Fibroblast of lung (primary cell): ENCODE measurements around the gene PDE10A. TPM values are rescaled to one million over a fixed set of nuclear protein-coding genes. Genes with fewer than 3 reads are reported as not detected.

Experiments used
- DNase-seq, 2 donors: peaks; one replicate each; pipeline versions ENCODE4 v3.0.0 to v3.0.0-alpha.2; 2010; ENCODE audit warnings: low read depth in 2 of 2
- H2AFZ ChIP-seq: 2 replicates; pipeline ENCODE4 v1.5.1; 2012; ENCODE audit warnings: low read length, control low read depth, inconsistent platforms
- H3K27ac ChIP-seq: 2 replicates; pipeline ENCODE4 v1.5.1; 2011; ENCODE audit warnings: low read length, control low read depth; ENCODE audit not compliant: insufficient read depth
- H3K27me3 ChIP-seq: 2 replicates; pipeline ENCODE4 v1.5.1; 2011; ENCODE audit warnings: mild to moderate bottlenecking, low read length; ENCODE audit not compliant: control insufficient read depth, insufficient read depth
- H3K36me3 ChIP-seq: 2 replicates; pipeline ENCODE4 v1.5.1; 2011; ENCODE audit warnings: low read length; ENCODE audit not compliant: control insufficient read depth, insufficient read depth
- H3K4me1 ChIP-seq: 2 replicates; pipeline ENCODE4 v1.5.1; 2011; ENCODE audit warnings: low read length; ENCODE audit not compliant: control insufficient read depth, insufficient read depth; ENCODE audit errors: extremely low read depth
- H3K4me2 ChIP-seq: 2 replicates; pipeline ENCODE4 v1.5.1; 2011; ENCODE audit warnings: low read length, control low read depth; ENCODE audit not compliant: insufficient read depth; ENCODE audit errors: extremely low read depth
- H3K4me3 ChIP-seq, 4 experiments: fragments of 200-600 bp in 1 of 4; sonication (generic) in 1 of 4; replicated peaks in 1 of 4; 2 replicates each; pipeline ENCODE4 v1.5.1; 2011 to 2016; ENCODE audit warnings: low read length in 4 of 4, low read depth in 3 of 4, mild to moderate bottlenecking in 3 of 4, control low read depth in 2 of 4, inconsistent platforms in 1 of 4, mixed read lengths in 1 of 4; ENCODE audit not compliant: insufficient read depth in 1 of 4; ENCODE audit errors: control extremely low read depth in 1 of 4
- H3K79me2 ChIP-seq: 2 replicates; pipeline ENCODE4 v1.5.1; 2012; ENCODE audit warnings: mild to moderate bottlenecking, low read length, inconsistent platforms; ENCODE audit not compliant: control insufficient read depth, insufficient read depth
- H3K9ac ChIP-seq: 2 replicates; pipeline ENCODE4 v1.5.1; 2011; ENCODE audit warnings: mild to moderate bottlenecking, low read length, control low read depth; ENCODE audit not compliant: insufficient read depth
- H3K9me3 ChIP-seq: 2 replicates; pipeline ENCODE4 v1.5.1; 2012; ENCODE audit warnings: low read depth, low read length; ENCODE audit not compliant: control insufficient read depth, insufficient read depth
- H4K20me1 ChIP-seq: 2 replicates; pipeline ENCODE4 v1.5.1; 2011; ENCODE audit warnings: low read length; ENCODE audit not compliant: control insufficient read depth, insufficient read depth; ENCODE audit errors: extremely low read depth
- EZH2 ChIP-seq: IDR thresholded peaks from 2 replicates; pipeline ENCODE4 v1.5.1; 2012; ENCODE audit warnings: low read length, control low read depth, mild to moderate bottlenecking; ENCODE audit errors: missing control alignments
- polyA plus RNA-seq, 2 donors: library from polyadenylated mRNA; depleted of rRNA in 1 of 2; stranded (reverse) in 1 of 2; unstranded in 1 of 2; fragments of >200 nt; gene quantifications; 2 replicates each; pipeline ENCODE4 v1.2.1, GENCODE V29; 2011 to 2012; ENCODE audit warnings: missing spikeins in 1 of 2
- total RNA-seq: library from RNA; depleted of rRNA; stranded (reverse); fragments of >200 nt; gene quantifications from 2 replicates; pipeline ENCODE4 v1.2.1, GENCODE V29; 2014
- TF ChIP-seq, protein P1 (sequence below), 2 donors: IDR thresholded peaks in 1 of 2; conservative IDR thresholded peaks in 1 of 2; 1 replicate in 1 of 2; 2 replicates in 1 of 2; pipeline ENCODE4 v1.5.1; 2011 to 2012; ENCODE audit warnings: low read length in 2 of 2, control low read depth in 1 of 2, inconsistent platforms in 1 of 2, low read depth in 1 of 2, mild to moderate bottlenecking in 1 of 2

The PDE10A gene
- total and polyA plus RNA-seq, 2 donors (not counting 1 experiment from before 2014, with no cell fraction given) = under 0.01 to 0.19 TPM

DNA sequence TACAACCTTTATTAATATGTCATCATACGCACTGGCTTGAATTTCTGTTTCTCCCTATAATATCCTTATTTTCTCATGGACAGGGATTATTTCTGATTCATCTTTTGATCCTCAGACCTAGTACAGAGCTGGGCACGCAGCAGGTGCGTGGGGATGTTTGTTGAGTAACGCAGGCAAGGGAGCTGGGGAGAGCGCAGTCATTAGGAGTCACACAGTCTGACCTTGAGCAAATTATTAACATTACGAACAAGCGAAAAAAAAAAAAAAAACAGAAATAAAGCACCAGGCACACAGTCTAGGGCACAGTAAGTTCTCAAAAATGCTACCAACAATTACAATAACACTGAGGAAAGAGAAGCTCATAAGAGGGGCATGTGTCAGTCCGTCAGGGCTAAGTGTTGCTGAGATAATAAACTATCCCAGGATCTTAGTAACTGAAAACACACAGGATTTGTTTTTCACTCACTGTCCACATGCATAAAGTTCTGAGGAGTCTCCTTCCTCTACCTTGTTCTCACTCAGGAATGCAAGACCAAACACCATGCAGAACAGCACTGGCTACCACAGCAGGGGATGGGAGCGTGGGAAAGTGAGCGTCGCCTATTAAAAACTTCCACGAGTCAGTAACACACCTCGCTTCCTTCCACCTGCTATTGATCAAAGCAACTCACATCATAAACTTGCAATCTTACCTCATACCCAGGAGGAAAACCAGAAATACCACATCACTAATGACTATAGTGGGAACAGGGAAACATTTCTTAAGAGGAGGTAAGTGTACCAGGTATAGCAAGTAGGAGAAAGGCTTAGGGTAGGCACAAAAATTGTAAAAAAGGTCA, 56.9 kb downstream of the PDE10A start:
- no peaks in the 10 kb centered on the region for H3K36me3 ChIP-seq
- no peaks in the 10 kb centered on the region for H3K79me2 ChIP-seq
- H3K27me3 ChIP-seq = no peaks in the 10 kb centered on the region
- DNase-seq = no peak
- no peak overlapping the region for H3K9ac ChIP-seq
- H4K20me1 ChIP-seq = no peaks in the 10 kb centered on the region
- H3K4me2 ChIP-seq = no peak overlapping the region
- H3K27ac ChIP-seq = no peak overlapping the region
- H3K9me3 ChIP-seq = no peaks in the 10 kb centered on the region
- no peaks in the 10 kb centered on the region for H3K4me1 ChIP-seq
- H2AFZ ChIP-seq = no peak overlapping the region
- H3K4me3 ChIP-seq = no peak overlapping the region
- TF ChIP-seq, protein P1, sequence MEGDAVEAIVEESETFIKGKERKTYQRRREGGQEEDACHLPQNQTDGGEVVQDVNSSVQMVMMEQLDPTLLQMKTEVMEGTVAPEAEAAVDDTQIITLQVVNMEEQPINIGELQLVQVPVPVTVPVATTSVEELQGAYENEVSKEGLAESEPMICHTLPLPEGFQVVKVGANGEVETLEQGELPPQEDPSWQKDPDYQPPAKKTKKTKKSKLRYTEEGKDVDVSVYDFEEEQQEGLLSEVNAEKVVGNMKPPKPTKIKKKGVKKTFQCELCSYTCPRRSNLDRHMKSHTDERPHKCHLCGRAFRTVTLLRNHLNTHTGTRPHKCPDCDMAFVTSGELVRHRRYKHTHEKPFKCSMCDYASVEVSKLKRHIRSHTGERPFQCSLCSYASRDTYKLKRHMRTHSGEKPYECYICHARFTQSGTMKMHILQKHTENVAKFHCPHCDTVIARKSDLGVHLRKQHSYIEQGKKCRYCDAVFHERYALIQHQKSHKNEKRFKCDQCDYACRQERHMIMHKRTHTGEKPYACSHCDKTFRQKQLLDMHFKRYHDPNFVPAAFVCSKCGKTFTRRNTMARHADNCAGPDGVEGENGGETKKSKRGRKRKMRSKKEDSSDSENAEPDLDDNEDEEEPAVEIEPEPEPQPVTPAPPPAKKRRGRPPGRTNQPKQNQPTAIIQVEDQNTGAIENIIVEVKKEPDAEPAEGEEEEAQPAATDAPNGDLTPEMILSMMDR (conservative IDR thresholded peaks at IDR 0.05 in 1 of 2, IDR thresholded peaks at IDR 0.05 in 1 of 2; ENCODE audit: low read depth in 1 of 2, low read length in 2 of 2) = no peak
- TF ChIP-seq EZH2 = no peak

DNA sequence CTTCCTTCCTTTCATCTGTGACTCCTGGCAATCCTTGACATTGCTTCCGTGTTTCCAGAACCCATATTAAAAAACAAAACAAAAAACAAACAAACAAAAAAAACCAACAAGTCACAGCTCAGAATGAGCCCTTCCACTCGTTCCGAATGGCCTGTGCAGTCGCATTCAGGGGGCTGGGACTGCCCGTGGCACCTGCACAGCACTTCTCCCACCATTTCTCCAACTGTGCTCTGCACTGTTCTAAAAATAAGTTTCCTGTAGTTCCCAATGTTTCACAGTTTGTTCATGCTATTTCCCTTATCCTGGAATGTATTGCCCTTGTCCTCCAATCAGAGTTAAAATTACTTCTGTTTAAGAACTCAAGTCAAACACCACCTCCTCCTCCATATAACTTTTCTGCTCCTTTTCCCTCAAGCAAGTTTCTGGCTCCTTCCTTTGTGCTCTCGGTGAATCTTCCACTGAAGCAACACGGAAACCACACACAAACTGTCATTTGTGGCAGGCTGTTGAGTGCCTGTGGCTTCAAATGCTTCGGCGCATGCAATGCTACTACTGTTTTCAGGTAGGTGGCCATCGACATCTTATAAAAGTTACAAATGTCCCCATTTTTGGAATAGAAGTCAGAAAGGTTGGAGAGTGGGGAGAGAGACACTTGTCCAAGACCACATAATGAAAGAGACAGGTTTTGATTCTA, 57.7 kb downstream of the PDE10A start:
- H3K36me3 ChIP-seq = no peaks in the 10 kb centered on the region
- TF ChIP-seq, protein P1 (conservative IDR thresholded peaks at IDR 0.05 in 1 of 2, IDR thresholded peaks at IDR 0.05 in 1 of 2; ENCODE audit: low read depth in 1 of 2, low read length in 2 of 2) = no peak
- no peak for TF ChIP-seq EZH2
- H2AFZ ChIP-seq = no peak overlapping the region
- H3K79me2 ChIP-seq = no peaks in the 10 kb centered on the region
- H3K27me3 ChIP-seq = no peaks in the 10 kb centered on the region
- H3K4me1 ChIP-seq = no peaks in the 10 kb centered on the region
- H3K9ac ChIP-seq = no peak overlapping the region
- H3K4me3 ChIP-seq = no peak overlapping the region
- H3K4me2 ChIP-seq = no peak overlapping the region
- no peak for DNase-seq
- H3K9me3 ChIP-seq = no peaks in the 10 kb centered on the region
- no peak overlapping the region for H3K27ac ChIP-seq
- no peaks in the 10 kb centered on the region for H4K20me1 ChIP-seq

DNA sequence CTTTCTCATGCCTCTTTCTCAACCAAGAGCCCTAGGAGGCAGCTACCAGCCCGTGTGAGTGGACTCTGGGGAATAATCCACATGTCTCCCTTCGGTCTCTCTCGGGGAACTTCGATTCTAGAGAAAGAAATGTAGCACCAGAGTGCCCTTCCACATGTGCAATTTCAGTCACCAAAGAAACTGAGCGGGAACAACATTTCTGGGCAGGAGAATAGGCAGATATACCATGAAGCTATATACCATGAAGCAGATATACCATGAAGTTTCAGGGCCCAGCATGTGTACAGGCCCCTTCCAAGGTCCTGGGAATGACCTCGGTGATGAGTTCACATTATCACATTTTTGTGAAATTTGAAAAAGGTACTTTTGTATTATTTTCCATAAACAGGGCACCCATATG, 60.8 kb downstream of the PDE10A start:
- Histone ChIP-seq H3K4me3 (no peak overlapping the region), H3K79me2 (no peaks in the 10 kb centered on the region), H2AFZ (no peak overlapping the region), H4K20me1 (no peaks in the 10 kb centered on the region), H3K27ac (no peak overlapping the region), H3K27me3 (no peaks in the 10 kb centered on the region), H3K36me3 (no peaks in the 10 kb centered on the region), H3K9me3 (no peaks in the 10 kb centered on the region), H3K4me1 (no peaks in the 10 kb centered on the region), H3K9ac (no peak overlapping the region), H3K4me2 (no peak overlapping the region)
- TF ChIP-seq, protein P1 (conservative IDR thresholded peaks at IDR 0.05 in 1 of 2, IDR thresholded peaks at IDR 0.05 in 1 of 2; ENCODE audit: low read depth in 1 of 2, low read length in 2 of 2) = no peak
- TF ChIP-seq EZH2 = no peak
- DNase-seq = no peak
